ENCODE results near the gene FAM229A. TPM values are rescaled to one million over a fixed set of nuclear protein-coding genes. Genes with fewer than 3 reads are reported as not detected.
"Not testable (repeated sequence)": the region's sequence is repeated elsewhere in the genome, so short reads cannot be mapped to it uniquely, and the experiment has no call there.

The FAM229A gene
- total RNA-seq, 1 experiment from 2014 or later = 9.4 TPM

GRCh38 chr1:32356478-32356877 is 5.8 kb downstream of the FAM229A start:
- no peak for ATAC-seq
- ChIA-PET CTCF (no interaction called here), POLR2A (no interaction called here)
- TF ChIP-seq CBFB (CRISPR knock-in tag; IDR thresholded peaks at IDR 0.05; ENCODE audit: low read depth) (no peak), CREB1 (CRISPR knock-in tag; IDR thresholded peaks at IDR 0.05) (no peak), SMAD3 (CRISPR knock-in tag; IDR thresholded peaks at IDR 0.05; ENCODE audit: borderline replicate concordance) (no peak), NR1H2 (CRISPR knock-in tag; IDR thresholded peaks at IDR 0.05) (no peak), ZNF317 (CRISPR knock-in tag; IDR thresholded peaks at IDR 0.05; ENCODE audit: borderline replicate concordance, low read depth) (no peak), CREM (CRISPR knock-in tag; IDR thresholded peaks at IDR 0.05) (no peak), IRF1 (CRISPR knock-in tag; IDR thresholded peaks at IDR 0.05) (no peak), ZNF138 (CRISPR knock-in tag; conservative IDR thresholded peaks at IDR 0.05) (no peak), RELA (CRISPR knock-in tag; IDR thresholded peaks at IDR 0.05; ENCODE audit: borderline replicate concordance) (no peak), NR2C2 (CRISPR knock-in tag; IDR thresholded peaks at IDR 0.05) (no peak), NFATC4 (CRISPR knock-in tag; IDR thresholded peaks at IDR 0.05) (no peak)
- Mint-ChIP-seq H3K27me3 (ENCODE audit: low read depth) (peaks cover 54% of the 10 kb centered on the region), H3K36me3 (no peaks in the 10 kb centered on the region; the same call in 1 of the 2 replicates), H3K4me3 (no peak overlapping the region), H3K9me3 (no peaks in the 10 kb centered on the region), H3K4me1 (peaks cover 21% of the 10 kb centered on the region), H3K27ac (no peak overlapping the region)
- DNase-seq (ENCODE audit: low spot score) = no peak

GRCh38 chr1:32355778-32356177 is 6.5 kb downstream of the FAM229A start:
- H3K27ac Mint-ChIP-seq; H3K4me3 Mint-ChIP-seq; CTCF ChIA-PET; H3K36me3 Mint-ChIP-seq; ATAC-seq; H3K9me3 Mint-ChIP-seq; POLR2A ChIA-PET; DNase-seq (ENCODE audit: low spot score): not testable (repeated sequence)
- Mint-ChIP-seq H3K4me1 (peaks cover 18% of the 10 kb centered on the region), H3K27me3 (ENCODE audit: low read depth) (peaks cover 52% of the 10 kb centered on the region)

GRCh38 chr1:32353886-32354570 is 8.3 kb downstream of the FAM229A start:
- POLR2A ChIA-PET = interaction anchor here (1.0 to 2.6 kb wide), 3 partner anchors 12 to 40 kb away, joined by 3 to 18 read pairs (median 8); partner anchors contain the start of genes BSDC1 and MARCKSL1
- peak overlapping the region; percentile 31; the same call in 1 of the 2 replicates for H3K27ac Mint-ChIP-seq
- H3K9me3 Mint-ChIP-seq = peaks cover 11% of the 10 kb centered on the region
- DNase-seq (ENCODE audit: low spot score) (no peak), ATAC-seq (no peak)
- H3K27me3 Mint-ChIP-seq (ENCODE audit: low read depth) = peaks cover 52% of the 10 kb centered on the region
- peaks cover 18% of the 10 kb centered on the region for H3K4me1 Mint-ChIP-seq
- peaks cover 11% of the 10 kb centered on the region for H3K36me3 Mint-ChIP-seq
- CTCF ChIA-PET = interaction anchor here (0.9 kb wide), 1 partner anchor 105 kb away, joined by 3 read pairs; no protein-coding TSS in a partner anchor
- H3K4me3 Mint-ChIP-seq = no peak overlapping the region
- TF ChIP-seq NFATC4 (CRISPR knock-in tag; IDR thresholded peaks at IDR 0.05) (no peak), ZNF138 (CRISPR knock-in tag; conservative IDR thresholded peaks at IDR 0.05) (no peak), ZNF423 (CRISPR knock-in tag; IDR thresholded peaks at IDR 0.05) (no peak), TEAD1 (CRISPR knock-in tag; IDR thresholded peaks at IDR 0.05) (no peak), ARID4B (CRISPR knock-in tag; IDR thresholded peaks at IDR 0.05; ENCODE audit: borderline replicate concordance) (no peak), ZNF512 (CRISPR knock-in tag; IDR thresholded peaks at IDR 0.05; ENCODE audit: borderline replicate concordance) (no peak), NFE2L1 (CRISPR knock-in tag; IDR thresholded peaks at IDR 0.05) (no peak), NR2C2 (CRISPR knock-in tag; IDR thresholded peaks at IDR 0.05) (no peak), NFYB (CRISPR knock-in tag; conservative IDR thresholded peaks at IDR 0.05; ENCODE audit: low read depth) (no peak), ZMAT4 (CRISPR knock-in tag; IDR thresholded peaks at IDR 0.05) (no peak), ERG (CRISPR knock-in tag; IDR thresholded peaks at IDR 0.05) (no peak)
- TF ChIP-seq, protein P1, sequence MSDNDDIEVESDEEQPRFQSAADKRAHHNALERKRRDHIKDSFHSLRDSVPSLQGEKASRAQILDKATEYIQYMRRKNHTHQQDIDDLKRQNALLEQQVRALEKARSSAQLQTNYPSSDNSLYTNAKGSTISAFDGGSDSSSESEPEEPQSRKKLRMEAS (CRISPR knock-in tag; IDR thresholded peaks at IDR 0.05) = no peak
- TF ChIP-seq, protein P2, sequence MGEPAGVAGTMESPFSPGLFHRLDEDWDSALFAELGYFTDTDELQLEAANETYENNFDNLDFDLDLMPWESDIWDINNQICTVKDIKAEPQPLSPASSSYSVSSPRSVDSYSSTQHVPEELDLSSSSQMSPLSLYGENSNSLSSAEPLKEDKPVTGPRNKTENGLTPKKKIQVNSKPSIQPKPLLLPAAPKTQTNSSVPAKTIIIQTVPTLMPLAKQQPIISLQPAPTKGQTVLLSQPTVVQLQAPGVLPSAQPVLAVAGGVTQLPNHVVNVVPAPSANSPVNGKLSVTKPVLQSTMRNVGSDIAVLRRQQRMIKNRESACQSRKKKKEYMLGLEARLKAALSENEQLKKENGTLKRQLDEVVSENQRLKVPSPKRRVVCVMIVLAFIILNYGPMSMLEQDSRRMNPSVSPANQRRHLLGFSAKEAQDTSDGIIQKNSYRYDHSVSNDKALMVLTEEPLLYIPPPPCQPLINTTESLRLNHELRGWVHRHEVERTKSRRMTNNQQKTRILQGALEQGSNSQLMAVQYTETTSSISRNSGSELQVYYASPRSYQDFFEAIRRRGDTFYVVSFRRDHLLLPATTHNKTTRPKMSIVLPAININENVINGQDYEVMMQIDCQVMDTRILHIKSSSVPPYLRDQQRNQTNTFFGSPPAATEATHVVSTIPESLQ (CRISPR knock-in tag; IDR thresholded peaks at IDR 0.05) = no peak
